Body of pancreas (tissue), 4 donors: Measurements from ENCODE around the gene ANKRD11.
"Not testable (repeated sequence)": the region's sequence is repeated elsewhere in the genome, so short reads cannot be mapped to it uniquely, and the experiment has no call there.

Experiments
- POLR2A ChIP-seq, 3 donors: fragments of 450-650 bp; IDR thresholded peaks; one replicate each; pipeline ENCODE4 v1.6.1; 2016; ENCODE audit warnings: antibody characterized with exemption in 3 of 3, mild to moderate bottlenecking in 2 of 3
- TF ChIP-seq, protein P1 (sequence below), 7 experiments: fragments of 450-650 bp in 4 of 7; fragments of 200-600 bp in 3 of 7; sonication (generic) in 3 of 7; IDR thresholded peaks; one replicate each; pipeline ENCODE4 v1.5.1; 2016 to 2019; ENCODE audit warnings: antibody characterized with exemption in 7 of 7

DNA sequence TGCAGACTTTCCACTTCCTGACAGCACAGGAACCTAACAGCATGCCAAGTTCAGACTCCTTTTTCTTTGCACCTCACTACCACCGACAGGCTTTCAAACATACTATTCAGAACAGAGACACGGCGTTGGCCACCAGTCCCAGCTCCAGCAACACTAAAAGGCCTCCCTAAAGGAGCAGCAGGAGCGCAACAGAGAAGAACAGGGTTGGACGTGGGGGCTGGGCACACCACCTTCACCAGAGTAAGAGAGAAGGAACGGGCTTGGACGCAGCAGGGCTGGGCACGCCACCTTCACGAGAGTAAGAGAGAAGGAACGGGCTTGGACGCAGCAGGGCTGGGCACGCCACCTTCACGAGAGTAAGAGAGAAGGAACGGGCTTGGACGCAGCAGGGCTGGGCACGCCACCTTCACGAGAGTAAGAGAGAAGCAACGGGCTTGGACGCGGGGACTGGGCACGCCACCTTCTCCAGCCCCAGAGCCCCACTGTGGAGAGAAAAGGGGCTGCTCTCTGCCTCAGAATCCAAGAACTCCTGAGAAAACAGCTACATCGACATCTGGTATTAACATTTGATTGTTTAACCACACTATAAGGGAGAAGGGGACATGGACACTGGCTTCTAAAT lies 56.9 kb downstream of the ANKRD11 start:
- TF ChIP-seq, protein P1, sequence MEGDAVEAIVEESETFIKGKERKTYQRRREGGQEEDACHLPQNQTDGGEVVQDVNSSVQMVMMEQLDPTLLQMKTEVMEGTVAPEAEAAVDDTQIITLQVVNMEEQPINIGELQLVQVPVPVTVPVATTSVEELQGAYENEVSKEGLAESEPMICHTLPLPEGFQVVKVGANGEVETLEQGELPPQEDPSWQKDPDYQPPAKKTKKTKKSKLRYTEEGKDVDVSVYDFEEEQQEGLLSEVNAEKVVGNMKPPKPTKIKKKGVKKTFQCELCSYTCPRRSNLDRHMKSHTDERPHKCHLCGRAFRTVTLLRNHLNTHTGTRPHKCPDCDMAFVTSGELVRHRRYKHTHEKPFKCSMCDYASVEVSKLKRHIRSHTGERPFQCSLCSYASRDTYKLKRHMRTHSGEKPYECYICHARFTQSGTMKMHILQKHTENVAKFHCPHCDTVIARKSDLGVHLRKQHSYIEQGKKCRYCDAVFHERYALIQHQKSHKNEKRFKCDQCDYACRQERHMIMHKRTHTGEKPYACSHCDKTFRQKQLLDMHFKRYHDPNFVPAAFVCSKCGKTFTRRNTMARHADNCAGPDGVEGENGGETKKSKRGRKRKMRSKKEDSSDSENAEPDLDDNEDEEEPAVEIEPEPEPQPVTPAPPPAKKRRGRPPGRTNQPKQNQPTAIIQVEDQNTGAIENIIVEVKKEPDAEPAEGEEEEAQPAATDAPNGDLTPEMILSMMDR (IDR thresholded peaks at IDR 0.05): not testable (repeated sequence)
- TF ChIP-seq POLR2A (IDR thresholded peaks at IDR 0.05): not testable (repeated sequence)
